ENCODE results near the gene SH3BP4.

The SH3BP4 gene

DNA sequence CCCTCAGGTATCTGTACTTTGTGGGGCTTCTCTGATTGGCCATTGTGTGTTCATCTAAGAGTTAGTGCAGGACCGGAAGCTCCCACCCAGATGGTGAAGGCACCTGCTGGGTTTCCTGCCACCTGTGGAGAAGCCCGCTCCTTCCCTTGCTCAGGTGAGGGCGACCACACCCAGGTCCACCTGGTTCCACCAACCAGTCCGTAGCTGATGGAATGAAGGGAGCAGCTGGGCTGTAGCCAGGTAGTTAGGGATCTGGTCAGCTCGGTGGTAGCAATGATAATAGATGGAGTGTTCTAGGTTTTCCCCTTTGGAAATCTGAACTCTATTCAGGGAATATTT, 16.0 kb downstream of the SH3BP4 start:
- no peak for DNase-seq (ENCODE audit: low spot score)

DNA sequence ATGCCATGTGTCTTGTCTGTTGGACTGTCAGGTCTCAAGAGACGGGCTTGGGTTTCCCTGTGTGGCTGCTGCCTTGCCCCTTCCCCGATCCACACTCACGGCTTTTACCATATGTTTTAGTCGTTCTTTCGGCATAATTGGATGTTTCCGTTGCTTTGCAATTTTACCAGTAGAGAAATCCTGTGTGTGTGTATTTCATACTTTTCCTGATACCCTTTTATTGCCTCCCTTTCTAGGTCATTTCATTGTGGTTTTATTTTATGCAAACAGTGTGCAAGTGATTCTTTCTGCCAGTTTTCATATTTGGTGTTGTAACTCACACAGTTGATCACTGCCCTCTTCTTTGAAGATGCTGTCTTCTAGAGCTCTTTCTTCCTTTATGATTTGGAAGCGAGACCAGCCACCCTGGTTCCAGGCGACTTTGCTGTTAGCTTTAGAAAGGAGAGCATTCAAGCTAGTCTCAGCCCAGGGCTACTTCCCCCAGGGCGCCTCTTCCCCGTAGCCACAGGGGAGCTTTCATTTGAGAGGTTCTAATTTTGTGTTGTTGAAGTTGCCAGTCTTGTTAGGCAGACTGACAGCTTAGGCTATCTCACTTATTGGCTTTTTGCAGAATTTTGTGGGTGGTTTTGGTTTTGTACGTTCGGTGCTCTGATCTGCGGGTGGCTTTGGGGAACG, 17.0 kb downstream of the SH3BP4 start:
- DNase-seq (ENCODE audit: low spot score) = no peak

DNA sequence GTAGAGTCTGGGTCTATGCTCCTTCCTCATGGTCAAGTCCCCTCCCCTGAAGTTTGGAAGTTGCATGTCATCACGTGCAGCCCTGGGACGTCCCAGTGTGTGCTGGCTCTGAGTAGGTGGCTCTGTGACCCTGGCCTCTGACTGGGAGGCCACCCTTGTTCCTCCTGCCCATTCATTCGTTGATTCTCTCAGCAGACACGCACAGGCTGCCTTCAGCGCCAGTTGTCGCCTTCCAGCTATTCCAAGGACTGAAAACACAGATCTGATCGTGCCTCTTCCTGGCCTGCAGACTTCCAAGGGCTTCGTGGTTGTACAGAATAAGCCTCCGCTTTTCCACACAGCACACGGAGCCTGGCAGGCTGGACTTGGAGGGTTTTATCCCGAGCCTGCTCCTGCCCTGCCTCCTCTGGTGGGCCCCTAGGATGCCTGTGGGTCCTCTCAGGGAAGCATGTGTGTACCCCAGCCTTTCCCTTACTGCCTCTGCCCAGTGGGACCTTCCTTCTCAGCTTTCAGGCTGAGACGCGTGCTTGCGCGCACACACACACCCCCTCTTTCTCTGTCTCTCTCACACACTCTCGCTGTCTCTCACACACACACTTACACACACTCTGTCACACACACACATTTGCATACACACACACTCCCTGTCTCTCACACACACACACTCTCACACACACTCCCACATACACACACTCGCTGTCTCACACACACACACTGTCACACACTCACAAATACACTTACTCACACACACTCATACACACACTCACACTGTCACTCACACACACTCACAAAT, 17.7 kb downstream of the SH3BP4 start:
- no peak for DNase-seq (ENCODE audit: low spot score)

- DNase-seq (ENCODE audit: low spot score) = no peak
Observed at GRCh38 chr2:234970099-234970440, 18.3 kb downstream of the SH3BP4 start.

- no peak for DNase-seq (ENCODE audit: low spot score)
Observed at GRCh38 chr2:234970477-234970882, 18.7 kb downstream of the SH3BP4 start.

- no peak for DNase-seq (ENCODE audit: low spot score)
Observed at GRCh38 chr2:234971496-234971895, 19.7 kb downstream of the SH3BP4 start.

- no peak for DNase-seq (ENCODE audit: low spot score)
Observed at GRCh38 chr2:234973008-234973407, 21.2 kb downstream of the SH3BP4 start.

DNA sequence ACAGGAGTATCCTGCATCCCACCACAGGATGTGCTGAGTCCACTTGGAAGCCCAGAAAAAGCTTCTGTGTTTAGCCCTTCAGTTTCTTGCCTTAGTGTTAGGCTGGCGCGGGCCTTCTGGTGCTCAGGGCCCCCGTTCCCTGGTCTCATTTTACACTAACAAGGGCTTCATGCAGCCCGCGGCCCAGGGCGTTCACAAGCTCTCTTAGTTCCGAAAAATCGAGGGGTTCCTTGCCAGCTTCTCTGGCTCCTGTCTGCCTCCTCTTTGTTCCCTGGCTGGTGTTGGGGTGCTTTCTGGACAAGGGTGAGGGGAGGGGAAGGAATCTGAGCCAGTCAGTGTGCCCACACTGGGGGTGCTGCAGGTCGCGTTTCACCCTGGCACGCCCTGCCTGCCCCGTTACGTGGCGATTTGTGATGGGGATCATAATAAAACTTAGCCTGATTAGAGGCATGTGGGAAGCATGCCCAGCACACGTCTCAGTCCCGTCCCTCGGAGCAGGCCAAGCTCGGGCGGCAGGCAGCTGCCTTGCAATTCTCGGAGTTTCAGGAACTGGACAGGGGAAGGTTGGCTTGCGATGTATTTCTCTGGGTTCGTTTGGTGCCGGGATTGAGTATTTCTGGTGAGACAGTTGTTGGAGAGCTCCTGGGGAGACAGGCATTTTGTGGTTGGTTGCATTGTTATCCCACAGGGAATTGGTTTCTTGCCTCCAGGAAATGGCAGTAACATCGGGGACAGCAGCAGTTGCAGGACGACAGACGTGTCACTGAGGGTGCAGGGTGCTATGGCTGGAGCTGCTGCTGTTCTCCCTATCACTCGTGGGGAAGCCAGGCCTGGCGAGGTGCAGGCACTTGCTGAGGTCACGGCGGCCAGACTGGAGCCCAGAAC, 22.9 kb downstream of the SH3BP4 start:
- DNase-seq (ENCODE audit: low spot score) = peak; percentile 64

DNA sequence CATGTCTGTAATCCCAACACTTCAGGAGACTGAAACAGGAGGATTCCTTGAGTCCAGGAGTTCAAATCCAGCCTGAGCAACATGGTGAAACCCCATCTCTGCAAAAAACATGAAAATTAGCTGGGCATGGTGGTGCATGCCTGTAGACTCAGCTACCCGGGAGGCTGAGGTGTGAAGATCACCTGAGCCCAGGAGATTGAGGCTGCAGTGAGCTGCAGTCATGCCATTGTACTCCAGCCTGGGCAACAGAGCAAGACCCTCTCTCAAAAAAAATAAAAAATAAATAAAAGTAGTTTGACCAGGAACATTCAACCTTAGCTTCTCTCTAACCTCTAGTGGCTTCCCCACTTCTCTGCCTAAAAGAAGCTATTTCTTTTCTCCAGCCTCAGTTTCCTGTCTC, 23.8 kb downstream of the SH3BP4 start:
- no peak for DNase-seq (ENCODE audit: low spot score)

DNA sequence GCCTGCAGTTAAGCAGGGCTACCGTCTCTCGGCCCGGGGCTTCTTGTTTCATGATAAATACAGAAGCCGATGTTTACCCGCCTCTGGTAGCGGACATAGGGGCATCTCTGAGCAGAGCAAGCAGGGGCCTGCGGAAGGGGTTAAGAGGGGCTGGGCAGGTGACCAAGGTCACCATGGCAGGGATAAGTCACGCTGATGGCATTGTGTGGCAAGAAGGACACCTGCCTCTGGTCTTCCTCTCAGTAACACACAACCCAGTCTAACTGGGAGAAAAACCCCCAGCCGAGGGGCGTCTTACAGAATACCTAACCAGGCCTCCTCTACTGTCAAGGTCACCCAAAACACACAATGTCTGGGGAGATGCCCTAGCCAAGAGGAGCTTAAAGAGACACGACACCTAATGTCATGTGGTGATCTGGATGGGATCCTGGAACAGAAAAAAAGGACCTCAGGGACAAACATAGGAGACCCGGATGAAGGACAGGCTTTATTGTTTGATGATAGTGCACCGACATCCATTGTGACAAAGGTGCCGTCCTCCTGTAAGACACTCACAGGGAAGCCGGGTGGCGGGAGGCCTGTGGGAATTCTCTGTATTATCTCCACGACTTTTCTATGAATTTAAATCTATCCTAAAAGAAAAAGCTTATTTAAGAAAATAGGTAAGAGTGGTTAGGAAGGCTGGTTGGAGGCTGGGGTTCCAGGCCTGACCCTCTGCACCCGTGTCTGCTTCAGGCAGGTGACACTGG, 24.8 kb downstream of the SH3BP4 start:
- DNase-seq (ENCODE audit: low spot score) = no peak

- peak; percentile 62 for DNase-seq (ENCODE audit: low spot score)
Observed at GRCh38 chr2:234977228-234977679, 25.4 kb downstream of the SH3BP4 start.

- no peak for DNase-seq (ENCODE audit: low spot score)
Observed at GRCh38 chr2:234978466-234979203, 26.8 kb downstream of the SH3BP4 start.

GRCh38 chr2:234979204-234980167, 27.7 kb downstream of the SH3BP4 start:
- no peak for DNase-seq (ENCODE audit: low spot score)

- no peak for DNase-seq (ENCODE audit: low spot score)
Observed at GRCh38 chr2:234980451-234981187, 28.8 kb downstream of the SH3BP4 start.

DNA sequence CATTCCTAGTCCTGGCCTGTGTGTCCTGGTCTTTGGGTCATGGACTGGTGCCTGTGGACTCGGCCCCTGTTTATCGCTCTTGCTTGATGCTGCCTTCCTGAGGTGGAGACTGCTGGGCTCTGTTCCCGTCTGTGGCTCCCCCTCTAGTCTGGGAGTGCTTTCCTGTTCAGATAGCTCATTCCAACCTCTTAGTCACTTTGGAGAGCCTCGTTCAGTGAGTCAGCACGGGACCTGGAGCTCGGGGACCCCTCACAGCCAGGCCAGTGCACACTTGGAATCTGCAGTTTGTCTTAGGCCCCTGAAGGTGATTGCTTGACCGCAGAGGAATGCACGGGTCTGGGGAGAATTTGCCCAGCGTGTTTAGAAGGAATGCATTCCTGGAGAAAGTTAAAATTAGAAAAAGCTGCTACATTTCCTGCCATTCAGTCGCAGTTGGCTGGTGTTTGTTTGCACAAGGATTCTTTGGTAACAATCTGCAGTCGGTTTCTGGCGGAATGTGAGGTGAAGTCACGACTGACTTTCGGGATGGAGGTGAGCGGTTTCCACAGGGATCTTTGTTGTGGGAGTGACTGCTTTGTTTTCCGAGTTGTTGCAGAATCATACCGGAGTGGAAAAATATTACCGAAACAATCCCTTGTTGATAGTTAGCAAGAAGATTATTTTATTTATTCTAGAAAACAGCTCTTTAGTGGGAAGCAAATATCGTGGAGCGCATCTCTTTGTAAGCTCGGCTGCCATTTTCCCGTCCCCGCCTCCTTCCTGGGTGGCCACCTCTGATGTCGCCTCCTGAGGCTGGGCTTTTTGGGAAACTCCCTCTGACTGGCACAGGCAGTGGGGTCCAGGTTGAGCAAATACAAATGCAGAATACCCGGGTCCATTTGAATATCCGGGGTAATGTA, 29.6 kb downstream of the SH3BP4 start:
- no peak for DNase-seq (ENCODE audit: low spot score)

GRCh38 chr2:234982096-234982834, 30.4 kb downstream of the SH3BP4 start:
- no peak for DNase-seq (ENCODE audit: low spot score)

GRCh38 chr2:234983011-234983726, 31.4 kb downstream of the SH3BP4 start:
- no peak for DNase-seq (ENCODE audit: low spot score)
